WTC11 (cell line): Measurements from ENCODE around the gene RBP5. TPM values are rescaled to one million over a fixed set of nuclear protein-coding genes. Genes with fewer than 3 reads are reported as not detected.

Experiments
- ATAC-seq: fragments of 200-7000 bp; cut with Tn5 transposase; 2 replicates; pipeline ENCODE4 v1.10.0; 2021; ENCODE audit warnings: mild to moderate bottlenecking, moderate library complexity
- CTCF ChIA-PET: fragments of 300-600 bp; sonication (Branson Sonifier 250); formaldehyde crosslinking; loops from one replicate; lab custom pipeline; 2021; ENCODE audit warnings: antibody characterized with exemption; lab: Charles Lee
- POLR2A ChIA-PET: fragments of 350-600 bp; sonication (Branson Sonifier 250); formaldehyde crosslinking; loops from one replicate; lab custom pipeline; 2021; ENCODE audit warnings: antibody characterized with exemption; lab: Charles Lee
- DNase-seq: peaks from one replicate; pipeline ENCODE4 v3.0.0; 2021; ENCODE audit warnings: low spot score
- H3K27ac Mint-ChIP-seq: 2 replicates; pipeline ENCODE4 v1.8.0; 2021; ENCODE audit warnings: mixed read lengths
- H3K27me3 Mint-ChIP-seq: 2 replicates; pipeline ENCODE4 v1.8.0; 2021; ENCODE audit warnings: low read depth, mild to moderate bottlenecking, moderate library complexity, mixed read lengths
- H3K36me3 Mint-ChIP-seq: 2 replicates; pipeline ENCODE4 v1.8.0; 2021; ENCODE audit warnings: mixed read lengths
- H3K4me1 Mint-ChIP-seq: 2 replicates; pipeline ENCODE4 v1.8.0; 2022; ENCODE audit warnings: mixed read lengths
- H3K4me3 Mint-ChIP-seq: 2 replicates; pipeline ENCODE4 v1.8.0; 2021; ENCODE audit warnings: mild to moderate bottlenecking, moderate library complexity, mixed read lengths
- H3K9me3 Mint-ChIP-seq: 2 replicates; pipeline ENCODE4 v1.8.0; 2021; ENCODE audit warnings: mixed read lengths
- ARID4B ChIP-seq: sonication (generic); formaldehyde crosslinking; IDR thresholded peaks from 2 replicates; pipeline ENCODE4 v1.8.0; 2023; ENCODE audit warnings: missing genetic modification reagents, mild to moderate bottlenecking, borderline replicate concordance
- ATF2 ChIP-seq: sonication (generic); formaldehyde crosslinking; IDR thresholded peaks from 2 replicates; pipeline ENCODE4 v1.8.1; 2022; ENCODE audit warnings: low read depth, missing genetic modification reagents, borderline replicate concordance
- CBFB ChIP-seq: sonication (generic); formaldehyde crosslinking; IDR thresholded peaks from 2 replicates; pipeline ENCODE4 v1.8.1; 2022; ENCODE audit warnings: mild to moderate bottlenecking, low read depth, missing genetic modification reagents
- ESRRA ChIP-seq: sonication (generic); formaldehyde crosslinking; IDR thresholded peaks from 2 replicates; pipeline ENCODE4 v1.8.1; 2022; ENCODE audit warnings: mild to moderate bottlenecking, missing genetic modification reagents, borderline replicate concordance
- GABPB1 ChIP-seq: sonication (generic); formaldehyde crosslinking; IDR thresholded peaks from 2 replicates; pipeline ENCODE4 v1.8.1; 2023; ENCODE audit warnings: mild to moderate bottlenecking, missing genetic modification reagents
- GRHL2 ChIP-seq: fragments of 250-450 bp; sonication (Bioruptor Pico); IDR thresholded peaks from 2 replicates; pipeline ENCODE4 v1.8.0; 2022; ENCODE audit warnings: mild to moderate bottlenecking, moderate library complexity; ENCODE audit not compliant: insufficient replicate concordance, severe bottlenecking
- HMGXB4 ChIP-seq: sonication (generic); formaldehyde crosslinking; IDR thresholded peaks from 2 replicates; pipeline ENCODE4 v1.8.1; 2023; ENCODE audit warnings: mild to moderate bottlenecking, moderate library complexity, missing genetic modification reagents
- NFATC4 ChIP-seq: fragments of 250-450 bp; sonication (Bioruptor Pico); IDR thresholded peaks from 2 replicates; pipeline ENCODE4 v1.9.0; 2021; ENCODE audit warnings: mild to moderate bottlenecking
- NFE2L1 ChIP-seq: sonication (generic); formaldehyde crosslinking; IDR thresholded peaks from 2 replicates; pipeline ENCODE4 v1.8.1; 2023; ENCODE audit warnings: missing genetic modification reagents
- PRRX2 ChIP-seq: fragments of 250-450 bp; sonication (Bioruptor Pico); IDR thresholded peaks from 2 replicates; pipeline ENCODE4 v1.8.0; 2021; ENCODE audit warnings: mild to moderate bottlenecking
- RORB ChIP-seq: fragments of 250-450 bp; sonication (Bioruptor Pico); IDR thresholded peaks from 2 replicates; pipeline ENCODE4 v1.9.0; 2021; ENCODE audit warnings: mild to moderate bottlenecking
- SMAD3 ChIP-seq: sonication (generic); formaldehyde crosslinking; IDR thresholded peaks from 2 replicates; pipeline ENCODE4 v1.8.0; 2022; ENCODE audit warnings: missing genetic modification reagents, mild to moderate bottlenecking, borderline replicate concordance
- USF2 ChIP-seq: sonication (generic); formaldehyde crosslinking; IDR thresholded peaks from 2 replicates; pipeline ENCODE4 v1.8.1; 2023; ENCODE audit warnings: mild to moderate bottlenecking, missing genetic modification reagents, moderate library complexity
- ZNF138 ChIP-seq: sonication (generic); formaldehyde crosslinking; conservative IDR thresholded peaks from 2 replicates; pipeline ENCODE4 v1.8.1; 2022; ENCODE audit warnings: mild to moderate bottlenecking, moderate library complexity, missing genetic modification reagents
- ZNF425 ChIP-seq: fragments of 250-450 bp; sonication (Bioruptor Pico); conservative IDR thresholded peaks from 2 replicates; pipeline ENCODE4 v1.9.0; 2021; ENCODE audit warnings: mild to moderate bottlenecking
- ZNF512 ChIP-seq: sonication (generic); formaldehyde crosslinking; IDR thresholded peaks from 2 replicates; pipeline ENCODE4 v1.8.1; 2022; ENCODE audit warnings: missing genetic modification reagents, borderline replicate concordance
- total RNA-seq: library from RNA; stranded (reverse); gene quantifications from 3 replicates; pipeline ENCODE4 v1.2.3, GENCODE V29; 2021

The RBP5 gene
- total RNA-seq, 1 experiment from 2014 or later: 4.1 TPM

GRCh38 chr12:7107636-7108002 is 21.1 kb downstream of the RBP5 start:
- Mint-ChIP-seq H3K27ac (peak overlapping the region; percentile 68; the same call in 1 of the 2 replicates), H3K4me3 (peak overlapping the region; percentile 89), H3K9me3 (peaks cover 12% of the 10 kb centered on the region), H3K27me3 (no peaks in the 10 kb centered on the region), H3K4me1 (peaks cover 8% of the 10 kb centered on the region), H3K36me3 (peaks cover 18% of the 10 kb centered on the region)
- no peak for DNase-seq
- POLR2A ChIA-PET: interaction anchor here (1.3 to 2.5 kb wide), 4 partner anchors 37 to 164 kb away, joined by 6 to 19 read pairs (median 12); partner anchors contain the start of genes C12orf57, C1S and RNU7-1
- CTCF ChIA-PET: interaction anchor here (0.5 to 3.6 kb wide), 26 partner anchors 15 to 306 kb away, joined by 3 to 63 read pairs (median 6); partner anchors contain the start of genes C12orf57, C1R, C1S and CLSTN3
- no peak for ATAC-seq
- TF ChIP-seq USF2 (no peak), ZNF512 (CRISPR knock-in tag) (no peak), HMGXB4 (no peak), GABPB1 (CRISPR knock-in tag) (no peak), SMAD3 (no peak), RORB (CRISPR knock-in tag) (no peak), NFE2L1 (CRISPR knock-in tag) (no peak), ESRRA (no peak), ZNF425 (CRISPR knock-in tag) (no peak), ZNF138 (CRISPR knock-in tag) (no peak), ATF2 (CRISPR knock-in tag) (no peak), NFATC4 (CRISPR knock-in tag) (no peak), ARID4B (CRISPR knock-in tag) (no peak), CBFB (CRISPR knock-in tag) (no peak), PRRX2 (no peak), GRHL2 (CRISPR knock-in tag) (no peak)
